Osteoblast (primary cell): ENCODE results near the gene CCDC172. TPM values are rescaled to one million over a fixed set of nuclear protein-coding genes. Genes with fewer than 3 reads are reported as not detected.

Experiments
- DNase-seq: peaks from one replicate; pipeline ENCODE4 v3.0.0; 2011; ENCODE audit warnings: low spot score, mixed read lengths; ENCODE audit not compliant: insufficient read length; ENCODE audit errors: missing footprints
- H2AFZ ChIP-seq: 2 replicates; pipeline ENCODE4 v1.6.0; 2011; ENCODE audit warnings: mild to moderate bottlenecking, low read length
- H3K27ac ChIP-seq: 2 replicates; pipeline ENCODE4 v1.5.1; 2011; ENCODE audit warnings: mild to moderate bottlenecking, low read depth, low read length, moderate library complexity
- H3K27me3 ChIP-seq: 2 replicates; pipeline ENCODE4 v1.6.0; 2012; ENCODE audit warnings: mild to moderate bottlenecking, control low read depth, inconsistent platforms, low read length, moderate library complexity; ENCODE audit not compliant: insufficient read depth
- H3K36me3 ChIP-seq: 2 replicates; pipeline ENCODE4 v1.5.1; 2011; ENCODE audit warnings: mild to moderate bottlenecking, low read length, control low read depth, moderate library complexity; ENCODE audit not compliant: insufficient read depth
- H3K4me1 ChIP-seq: 2 replicates; pipeline ENCODE4 v1.5.1; 2011; ENCODE audit warnings: mild to moderate bottlenecking, low read length, control low read depth, moderate library complexity; ENCODE audit not compliant: insufficient read depth
- H3K4me2 ChIP-seq: 2 replicates; pipeline ENCODE4 v1.6.0; 2011; ENCODE audit warnings: mild to moderate bottlenecking, low read length; ENCODE audit not compliant: insufficient read depth
- H3K4me3 ChIP-seq: fragments of 200-600 bp; sonication (generic); 3 replicates; pipeline ENCODE4 v1.5.1; 2012; ENCODE audit warnings: mild to moderate bottlenecking, low read length, inconsistent platforms; ENCODE audit not compliant: insufficient read depth
- H3K79me2 ChIP-seq: 2 replicates; pipeline ENCODE4 v1.6.0; 2012; ENCODE audit warnings: mild to moderate bottlenecking, low read length, control low read depth, inconsistent platforms; ENCODE audit not compliant: insufficient read depth
- H3K9me3 ChIP-seq: 2 replicates; pipeline ENCODE4 v1.5.1; 2011; ENCODE audit warnings: low read depth, low read length, control low read depth
- H4K20me1 ChIP-seq: 2 replicates; pipeline ENCODE4 v1.6.0; 2012; ENCODE audit warnings: mild to moderate bottlenecking, low read length, control low read depth; ENCODE audit not compliant: insufficient read depth
- total RNA-seq: library from RNA; depleted of rRNA; stranded (reverse); fragments of >200 nt; gene quantifications from 2 replicates; pipeline ENCODE4 v1.2.3, GENCODE V29; 2012
- TF ChIP-seq, protein P1 (sequence below): IDR thresholded peaks from 2 replicates; pipeline ENCODE4 v1.5.1; 2011; ENCODE audit warnings: mild to moderate bottlenecking, low read depth, low read length, moderate library complexity; ENCODE audit errors: extremely low read depth

The CCDC172 gene
- total RNA-seq, 1 donor = not detected

GRCh38 chr10:116353817-116354216, 29.6 kb downstream of the CCDC172 start:
- no peak for DNase-seq
- Histone ChIP-seq H3K27ac (no peak overlapping the region), H3K27me3 (no peaks in the 10 kb centered on the region), H4K20me1 (no peaks in the 10 kb centered on the region), H3K4me1 (no peaks in the 10 kb centered on the region), H3K36me3 (no peaks in the 10 kb centered on the region), H3K4me2 (no peak overlapping the region), H3K4me3 (no peak overlapping the region), H3K9me3 (no peaks in the 10 kb centered on the region), H3K79me2 (no peaks in the 10 kb centered on the region), H2AFZ (no peak overlapping the region)
- TF ChIP-seq, protein P1, sequence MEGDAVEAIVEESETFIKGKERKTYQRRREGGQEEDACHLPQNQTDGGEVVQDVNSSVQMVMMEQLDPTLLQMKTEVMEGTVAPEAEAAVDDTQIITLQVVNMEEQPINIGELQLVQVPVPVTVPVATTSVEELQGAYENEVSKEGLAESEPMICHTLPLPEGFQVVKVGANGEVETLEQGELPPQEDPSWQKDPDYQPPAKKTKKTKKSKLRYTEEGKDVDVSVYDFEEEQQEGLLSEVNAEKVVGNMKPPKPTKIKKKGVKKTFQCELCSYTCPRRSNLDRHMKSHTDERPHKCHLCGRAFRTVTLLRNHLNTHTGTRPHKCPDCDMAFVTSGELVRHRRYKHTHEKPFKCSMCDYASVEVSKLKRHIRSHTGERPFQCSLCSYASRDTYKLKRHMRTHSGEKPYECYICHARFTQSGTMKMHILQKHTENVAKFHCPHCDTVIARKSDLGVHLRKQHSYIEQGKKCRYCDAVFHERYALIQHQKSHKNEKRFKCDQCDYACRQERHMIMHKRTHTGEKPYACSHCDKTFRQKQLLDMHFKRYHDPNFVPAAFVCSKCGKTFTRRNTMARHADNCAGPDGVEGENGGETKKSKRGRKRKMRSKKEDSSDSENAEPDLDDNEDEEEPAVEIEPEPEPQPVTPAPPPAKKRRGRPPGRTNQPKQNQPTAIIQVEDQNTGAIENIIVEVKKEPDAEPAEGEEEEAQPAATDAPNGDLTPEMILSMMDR = no peak

DNA sequence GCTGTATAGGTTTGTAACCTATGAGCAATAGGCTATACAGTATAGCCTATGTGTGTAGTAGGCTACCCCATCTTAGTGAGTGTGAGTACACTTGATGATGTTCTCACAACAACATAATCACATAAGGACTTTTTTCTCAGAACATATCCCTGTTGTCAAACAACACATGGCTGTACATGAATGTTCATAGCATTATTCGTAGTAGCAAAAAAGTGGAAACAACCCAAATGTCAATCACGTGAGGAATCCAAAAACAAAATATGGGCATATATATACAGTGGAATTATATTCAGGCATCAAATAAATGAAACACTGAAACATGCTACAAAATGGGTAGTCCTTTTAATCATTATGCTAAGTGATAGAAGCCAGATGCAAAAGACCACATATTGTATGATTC, 31.1 kb downstream of the CCDC172 start:
- no peak for DNase-seq
- no peak overlapping the region for H3K27ac ChIP-seq
- H3K9me3 ChIP-seq = no peaks in the 10 kb centered on the region
- TF ChIP-seq, protein P1 = no peak
- no peaks in the 10 kb centered on the region for H3K79me2 ChIP-seq
- H3K36me3 ChIP-seq = no peaks in the 10 kb centered on the region
- H3K4me3 ChIP-seq = no peak overlapping the region
- H3K4me1 ChIP-seq = no peaks in the 10 kb centered on the region
- H3K4me2 ChIP-seq = no peak overlapping the region
- no peaks in the 10 kb centered on the region for H3K27me3 ChIP-seq
- no peaks in the 10 kb centered on the region for H4K20me1 ChIP-seq
- no peak overlapping the region for H2AFZ ChIP-seq

- no peaks in the 10 kb centered on the region for H3K4me1 ChIP-seq
- DNase-seq = no peak
- H4K20me1 ChIP-seq = no peaks in the 10 kb centered on the region
- H3K27ac ChIP-seq = no peak overlapping the region
- no peaks in the 10 kb centered on the region for H3K27me3 ChIP-seq
- no peak overlapping the region for H3K4me3 ChIP-seq
- H3K79me2 ChIP-seq = no peaks in the 10 kb centered on the region
- no peaks in the 10 kb centered on the region for H3K9me3 ChIP-seq
- no peak overlapping the region for H3K4me2 ChIP-seq
- TF ChIP-seq, protein P1 = no peak
- no peak overlapping the region for H2AFZ ChIP-seq
- no peaks in the 10 kb centered on the region for H3K36me3 ChIP-seq
Observed at GRCh38 chr10:116356833-116357232, 32.6 kb downstream of the CCDC172 start.

GRCh38 chr10:116364868-116365267, 40.6 kb downstream of the CCDC172 start:
- no peak overlapping the region for H2AFZ ChIP-seq
- TF ChIP-seq, protein P1 = no peak
- H3K27me3 ChIP-seq = no peaks in the 10 kb centered on the region
- no peaks in the 10 kb centered on the region for H3K79me2 ChIP-seq
- no peak overlapping the region for H3K4me2 ChIP-seq
- no peak for DNase-seq
- H3K36me3 ChIP-seq = no peaks in the 10 kb centered on the region
- no peak overlapping the region for H3K27ac ChIP-seq
- no peaks in the 10 kb centered on the region for H3K4me1 ChIP-seq
- H4K20me1 ChIP-seq = no peaks in the 10 kb centered on the region
- no peaks in the 10 kb centered on the region for H3K9me3 ChIP-seq
- H3K4me3 ChIP-seq = no peak overlapping the region
